ENCODE measurements around the gene TNNT1.

The TNNT1 gene

DNA sequence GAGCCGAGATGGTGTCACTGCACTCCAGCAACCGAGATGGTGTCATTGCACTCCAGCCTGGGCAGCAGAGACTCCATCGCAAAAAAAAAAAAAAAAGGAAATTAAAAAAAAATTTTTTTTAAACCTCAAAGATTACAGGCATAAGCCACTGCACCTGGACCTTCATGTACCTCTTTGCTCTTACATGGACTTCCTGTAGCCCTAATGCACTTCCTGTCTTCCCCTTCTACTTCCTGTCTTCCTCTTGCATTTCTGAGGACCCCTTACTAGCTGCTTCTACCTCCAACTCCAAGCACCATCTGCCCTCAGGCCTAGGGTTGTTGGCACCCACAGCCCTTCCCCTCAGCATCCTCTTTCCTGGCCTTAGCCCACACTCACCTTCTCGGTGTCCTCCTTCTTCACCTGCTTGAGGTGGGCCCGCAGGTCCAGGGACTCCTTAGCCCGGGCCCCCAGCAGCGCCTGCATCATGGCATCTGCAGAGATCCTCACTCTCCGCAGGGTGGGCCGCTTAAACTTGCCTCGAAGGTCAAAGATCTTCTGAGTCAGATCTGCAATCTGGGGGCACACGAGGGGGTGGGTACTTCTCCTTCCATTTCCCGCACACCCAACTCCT, 4.8 kb upstream of the TNNT1 start:
- CTCF ChIA-PET: interaction anchor here (1.1 to 1.2 kb wide), 2 partner anchors 12 to 13 kb away, joined by 6 to 8 read pairs; partner anchors contain the start of gene DNAAF3
- Histone ChIP-seq H3K36me3 (ENCODE audit: control insufficient read depth in 2 of 2, insufficient read depth in 1 of 2, low read length in 2 of 2) (no peaks in the 10 kb centered on the region), H3K9me3 (ENCODE audit: control insufficient read depth, insufficient read depth, low read depth, low read length) (no peaks in the 10 kb centered on the region), H3K27ac (ENCODE audit: extremely low read depth, low read depth, low read length) (no peak overlapping the region), H3K4me1 (ENCODE audit: control insufficient read depth, insufficient read depth, low read length) (peaks cover 3% of the 10 kb centered on the region), H3K4me3 (ENCODE audit: low read depth, low read length) (no peak overlapping the region)
- TF ChIP-seq ZBTB11 (tag by site-specific recombination; conservative IDR thresholded peaks at IDR 0.05; ENCODE audit: low read depth) (peak; percentile 36), ZNF10 (tag by site-specific recombination; IDR thresholded peaks at IDR 0.05) (peak; percentile 81; the same call in 1 of the 2 replicates), SP3 (tag by site-specific recombination; IDR thresholded peaks at IDR 0.05) (no peak), ZNF214 (tag by site-specific recombination; IDR thresholded peaks at IDR 0.05; ENCODE audit: borderline replicate concordance) (no peak), ZNF600 (tag by site-specific recombination; IDR thresholded peaks at IDR 0.05) (no peak)
- POLR2A ChIA-PET: no interaction called here

GRCh38 chr19:55152017-55152416, 3.0 kb upstream of the TNNT1 start:
- Histone ChIP-seq H3K27ac (ENCODE audit: extremely low read depth, low read depth, low read length) (no peak overlapping the region), H3K4me3 (ENCODE audit: low read depth, low read length) (no peak overlapping the region), H3K9me3 (ENCODE audit: control insufficient read depth, insufficient read depth, low read depth, low read length) (no peaks in the 10 kb centered on the region), H3K4me1 (ENCODE audit: control insufficient read depth, insufficient read depth, low read length) (no peaks in the 10 kb centered on the region), H3K36me3 (ENCODE audit: control insufficient read depth in 2 of 2, insufficient read depth in 1 of 2, low read length in 2 of 2) (no peaks in the 10 kb centered on the region)
- CTCF ChIA-PET: interaction anchor here (0.9 to 2.0 kb wide), 5 partner anchors 9 to 271 kb away, joined by 3 to 29 read pairs (median 4); no protein-coding TSS in a partner anchor
- POLR2A ChIA-PET: interaction anchor here (1.5 kb wide), 1 partner anchor 256 kb away, joined by 4 read pairs; the partner anchor contains the start of gene UBE2S
- peak; percentile 54 for TF ChIP-seq ZNF335 (tag by site-specific recombination; conservative IDR thresholded peaks at IDR 0.05)
- TF ChIP-seq, protein P1, sequence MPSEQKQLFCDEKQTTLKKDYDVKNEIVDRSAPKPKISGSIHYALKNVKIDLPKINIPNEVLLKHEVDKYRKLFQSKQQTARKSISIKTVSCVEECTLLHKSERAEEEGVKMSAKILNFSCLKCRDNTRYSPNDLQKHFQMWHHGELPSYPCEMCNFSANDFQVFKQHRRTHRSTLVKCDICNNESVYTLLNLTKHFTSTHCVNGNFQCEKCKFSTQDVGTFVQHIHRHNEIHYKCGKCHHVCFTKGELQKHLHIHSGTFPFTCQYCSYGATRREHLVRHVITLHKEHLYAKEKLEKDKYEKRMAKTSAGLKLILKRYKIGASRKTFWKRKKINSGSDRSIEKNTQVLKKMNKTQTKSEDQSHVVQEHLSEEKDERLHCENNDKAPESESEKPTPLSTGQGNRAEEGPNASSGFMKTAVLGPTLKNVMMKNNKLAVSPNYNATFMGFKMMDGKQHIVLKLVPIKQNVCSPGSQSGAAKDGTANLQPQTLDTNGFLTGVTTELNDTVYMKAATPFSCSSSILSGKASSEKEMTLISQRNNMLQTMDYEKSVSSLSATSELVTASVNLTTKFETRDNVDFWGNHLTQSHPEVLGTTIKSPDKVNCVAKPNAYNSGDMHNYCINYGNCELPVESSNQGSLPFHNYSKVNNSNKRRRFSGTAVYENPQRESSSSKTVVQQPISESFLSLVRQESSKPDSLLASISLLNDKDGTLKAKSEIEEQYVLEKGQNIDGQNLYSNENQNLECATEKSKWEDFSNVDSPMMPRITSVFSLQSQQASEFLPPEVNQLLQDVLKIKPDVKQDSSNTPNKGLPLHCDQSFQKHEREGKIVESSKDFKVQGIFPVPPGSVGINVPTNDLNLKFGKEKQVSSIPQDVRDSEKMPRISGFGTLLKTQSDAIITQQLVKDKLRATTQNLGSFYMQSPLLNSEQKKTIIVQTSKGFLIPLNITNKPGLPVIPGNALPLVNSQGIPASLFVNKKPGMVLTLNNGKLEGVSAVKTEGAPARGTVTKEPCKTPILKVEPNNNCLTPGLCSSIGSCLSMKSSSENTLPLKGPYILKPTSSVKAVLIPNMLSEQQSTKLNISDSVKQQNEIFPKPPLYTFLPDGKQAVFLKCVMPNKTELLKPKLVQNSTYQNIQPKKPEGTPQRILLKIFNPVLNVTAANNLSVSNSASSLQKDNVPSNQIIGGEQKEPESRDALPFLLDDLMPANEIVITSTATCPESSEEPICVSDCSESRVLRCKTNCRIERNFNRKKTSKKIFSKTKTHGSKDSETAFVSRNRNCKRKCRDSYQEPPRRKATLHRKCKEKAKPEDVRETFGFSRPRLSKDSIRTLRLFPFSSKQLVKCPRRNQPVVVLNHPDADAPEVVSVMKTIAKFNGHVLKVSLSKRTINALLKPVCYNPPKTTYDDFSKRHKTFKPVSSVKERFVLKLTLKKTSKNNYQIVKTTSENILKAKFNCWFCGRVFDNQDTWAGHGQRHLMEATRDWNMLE (tag by site-specific recombination; conservative IDR thresholded peaks at IDR 0.05; ENCODE audit: low read depth): peak; percentile 100
- 0 out of 2 replicates have a peak, but pooled peaks have one; percentile 38 for TF ChIP-seq KLF16 (tag by site-specific recombination; IDR thresholded peaks at IDR 0.05)
- no peak for TF ChIP-seq ZNF677 (tag by site-specific recombination; IDR thresholded peaks at IDR 0.05)
- TF ChIP-seq ZBTB11 (tag by site-specific recombination; conservative IDR thresholded peaks at IDR 0.05; ENCODE audit: low read depth): peak; percentile 98
- no peak for TF ChIP-seq ZFP3 (tag by site-specific recombination; IDR thresholded peaks at IDR 0.05; ENCODE audit: low read depth)
- 0 out of 2 replicates have a peak, but pooled peaks have one; percentile 25 for TF ChIP-seq PRDM1 (tag by site-specific recombination; IDR thresholded peaks at IDR 0.05)
- TF ChIP-seq ZNF513 (tag by site-specific recombination; IDR thresholded peaks at IDR 0.05): no peak
- no peak for TF ChIP-seq ZNF146 (tag by site-specific recombination; IDR thresholded peaks at IDR 0.05)
- peak; percentile 77 for TF ChIP-seq SP2 (tag by site-specific recombination; IDR thresholded peaks at IDR 0.05)
- TF ChIP-seq ZNF248 (tag by site-specific recombination; IDR thresholded peaks at IDR 0.05): 0 out of 2 replicates have a peak, but pooled peaks have one; percentile 57
- TF ChIP-seq, protein P2, sequence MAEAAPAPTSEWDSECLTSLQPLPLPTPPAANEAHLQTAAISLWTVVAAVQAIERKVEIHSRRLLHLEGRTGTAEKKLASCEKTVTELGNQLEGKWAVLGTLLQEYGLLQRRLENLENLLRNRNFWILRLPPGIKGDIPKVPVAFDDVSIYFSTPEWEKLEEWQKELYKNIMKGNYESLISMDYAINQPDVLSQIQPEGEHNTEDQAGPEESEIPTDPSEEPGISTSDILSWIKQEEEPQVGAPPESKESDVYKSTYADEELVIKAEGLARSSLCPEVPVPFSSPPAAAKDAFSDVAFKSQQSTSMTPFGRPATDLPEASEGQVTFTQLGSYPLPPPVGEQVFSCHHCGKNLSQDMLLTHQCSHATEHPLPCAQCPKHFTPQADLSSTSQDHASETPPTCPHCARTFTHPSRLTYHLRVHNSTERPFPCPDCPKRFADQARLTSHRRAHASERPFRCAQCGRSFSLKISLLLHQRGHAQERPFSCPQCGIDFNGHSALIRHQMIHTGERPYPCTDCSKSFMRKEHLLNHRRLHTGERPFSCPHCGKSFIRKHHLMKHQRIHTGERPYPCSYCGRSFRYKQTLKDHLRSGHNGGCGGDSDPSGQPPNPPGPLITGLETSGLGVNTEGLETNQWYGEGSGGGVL (tag by site-specific recombination; IDR thresholded peaks at IDR 0.05): peak; percentile 75
- 0 out of 2 replicates have a peak, but pooled peaks have one; percentile 19 for TF ChIP-seq SP7 (tag by site-specific recombination; IDR thresholded peaks at IDR 0.05)
- no peak for TF ChIP-seq ZNF610 (tag by site-specific recombination; IDR thresholded peaks at IDR 0.05; ENCODE audit: borderline replicate concordance)
